Activated T-cell treated with anti-CD3 and anti-CD28 coated beads for 1 hour (primary cell): Measurements from ENCODE around the gene PDCD2L.
"Not testable (repeated sequence)": the region's sequence is repeated elsewhere in the genome, so short reads cannot be mapped to it uniquely, and the experiment has no call there.

Source experiments
- DNase-seq: peaks from one replicate; pipeline ENCODE4 v3.0.0-alpha.2; 2020; ENCODE audit warnings: low read depth

The PDCD2L gene

DNA sequence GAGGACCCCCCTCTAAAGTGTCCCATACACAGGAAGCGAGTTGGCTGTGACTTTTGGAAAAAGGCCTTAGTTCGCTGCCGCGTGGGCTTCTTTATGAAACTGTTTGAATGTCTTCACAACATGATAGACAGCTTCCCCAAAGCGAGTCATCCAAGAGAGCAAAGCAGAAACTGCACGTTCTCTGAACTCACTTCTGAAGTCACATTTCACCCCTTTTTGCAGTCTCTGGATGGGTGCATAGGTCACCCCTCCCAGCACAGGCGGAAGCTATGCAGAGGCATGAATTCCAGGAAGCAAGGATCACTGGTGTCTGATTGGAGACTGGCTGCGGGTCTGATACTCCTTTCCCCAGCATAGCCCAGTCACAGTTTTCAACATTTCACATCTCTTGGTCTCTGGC lies 28.6 kb upstream of the PDCD2L start:
- DNase-seq, result no peak

DNA sequence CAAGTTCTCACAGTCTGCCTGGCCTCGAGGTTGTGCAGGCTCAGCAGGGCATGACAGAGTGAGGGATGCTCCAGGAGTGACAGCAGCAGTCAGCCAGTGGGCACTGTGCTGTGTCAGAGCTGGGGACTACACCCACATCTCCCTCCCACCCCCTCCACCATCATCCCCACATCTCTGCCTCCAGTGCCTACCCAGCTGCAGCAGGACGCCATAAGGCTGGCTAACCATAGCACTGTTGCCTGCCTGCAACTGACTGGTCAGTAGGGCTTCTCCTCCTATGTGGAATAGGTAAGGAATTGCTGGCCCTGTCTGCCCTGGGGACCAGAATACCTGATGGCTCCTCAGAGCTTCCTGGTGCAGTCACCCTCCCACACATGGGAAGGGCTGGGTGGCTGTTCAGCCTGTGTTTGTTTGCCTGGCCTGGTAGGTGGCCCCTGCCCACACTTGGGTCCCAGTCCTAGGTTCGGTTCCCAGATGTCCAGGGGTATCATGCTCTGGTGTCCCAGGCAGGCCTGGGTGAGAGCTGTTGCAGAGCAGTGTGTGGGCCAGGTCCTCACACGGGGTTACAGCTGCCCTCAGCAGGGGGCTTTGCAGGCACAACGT lies 23.5 kb upstream of the PDCD2L start:
- DNase-seq, result no peak

DNA sequence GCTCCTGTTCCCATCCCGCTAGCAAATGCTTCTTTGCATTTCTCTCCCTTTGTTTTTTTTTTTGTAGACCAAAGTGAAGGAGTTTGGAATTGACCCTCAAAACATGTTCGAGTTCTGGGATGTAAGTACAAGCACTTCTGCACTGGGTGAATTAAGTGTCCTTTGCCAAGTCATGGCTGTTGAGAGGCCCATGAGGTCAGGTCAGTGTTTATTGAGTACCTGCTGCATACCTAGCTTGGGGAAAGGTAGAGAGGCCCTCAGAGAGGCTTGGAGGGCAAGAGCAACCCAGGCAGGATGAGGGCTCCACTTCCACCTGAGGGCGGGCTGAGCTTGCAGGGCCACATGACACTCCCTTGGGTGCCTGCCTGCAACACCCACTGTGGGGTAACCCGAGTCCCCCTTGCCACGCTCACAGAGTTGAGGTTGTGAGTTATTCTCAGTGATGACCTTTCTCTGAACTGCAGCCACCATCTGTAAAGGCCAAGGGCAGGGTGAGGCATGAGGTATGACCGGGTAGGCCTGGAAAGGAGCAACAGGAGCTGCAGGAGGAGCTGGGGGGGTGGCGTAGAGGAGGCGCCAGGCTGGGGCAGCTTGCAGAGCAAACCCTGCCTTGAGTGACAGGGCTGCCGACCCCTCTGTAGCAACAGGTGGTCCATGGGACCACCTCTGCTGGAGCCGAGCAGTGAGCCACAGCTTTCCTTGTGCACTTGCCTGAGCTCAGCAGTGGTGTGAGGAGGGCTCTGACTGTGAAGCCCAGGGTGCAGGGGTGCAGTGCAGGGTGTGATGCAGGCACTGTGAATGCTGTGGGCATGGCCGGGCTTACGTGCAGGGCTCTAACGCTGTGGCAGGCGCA lies 22.6 kb upstream of the PDCD2L start:
- no peak for DNase-seq

DNA sequence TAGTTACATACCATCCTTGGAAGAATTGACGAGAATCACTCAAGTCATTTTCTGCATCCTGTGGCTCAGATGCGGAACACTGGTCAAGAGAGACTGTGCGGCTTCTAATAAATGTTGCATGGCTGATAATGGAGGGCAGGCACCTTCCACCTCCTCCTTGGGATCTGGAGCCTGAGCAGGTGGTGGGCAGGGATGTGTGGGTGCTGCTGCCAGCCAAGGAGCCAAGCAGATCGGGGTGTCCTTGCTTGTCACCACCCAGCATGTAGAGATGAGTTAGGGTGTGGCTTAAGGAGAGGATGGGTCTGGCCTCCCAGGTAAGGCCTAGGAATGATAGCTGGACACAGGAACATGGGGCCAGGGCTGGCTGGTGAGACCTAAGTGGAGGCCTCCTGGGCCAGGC lies 21.7 kb upstream of the PDCD2L start:
- no peak for DNase-seq

DNA sequence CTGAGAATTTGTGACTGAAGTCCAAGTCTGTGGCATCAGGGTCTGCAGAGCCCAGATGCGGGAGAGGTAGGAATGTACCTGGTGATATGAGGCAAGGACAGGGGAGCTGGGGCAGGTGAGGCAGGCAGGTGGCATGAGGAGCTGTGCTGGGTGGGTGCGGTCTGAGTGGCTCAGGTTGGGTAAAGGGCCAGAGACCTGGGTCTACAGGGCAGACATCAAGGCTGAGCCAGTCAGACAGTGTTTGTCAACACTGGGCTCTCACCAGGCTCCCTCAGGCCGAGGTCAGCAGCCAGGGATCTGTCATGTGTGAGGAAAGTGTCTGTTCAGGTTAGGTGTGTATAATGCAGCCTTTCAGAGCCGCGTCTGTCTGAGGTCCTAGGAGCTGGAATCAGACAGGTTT lies 20.6 kb upstream of the PDCD2L start:
- DNase-seq, result no peak

GRCh38 chr19:34386645-34387445 lies 17.4 kb upstream of the PDCD2L start:
- DNase-seq, result no peak

GRCh38 chr19:34387446-34387810 lies 16.8 kb upstream of the PDCD2L start:
- no peak for DNase-seq

- DNase-seq, result not testable (repeated sequence)
These were observed 15.5 kb upstream of the PDCD2L start for GRCh38 chr19:34388745-34389144.

DNA sequence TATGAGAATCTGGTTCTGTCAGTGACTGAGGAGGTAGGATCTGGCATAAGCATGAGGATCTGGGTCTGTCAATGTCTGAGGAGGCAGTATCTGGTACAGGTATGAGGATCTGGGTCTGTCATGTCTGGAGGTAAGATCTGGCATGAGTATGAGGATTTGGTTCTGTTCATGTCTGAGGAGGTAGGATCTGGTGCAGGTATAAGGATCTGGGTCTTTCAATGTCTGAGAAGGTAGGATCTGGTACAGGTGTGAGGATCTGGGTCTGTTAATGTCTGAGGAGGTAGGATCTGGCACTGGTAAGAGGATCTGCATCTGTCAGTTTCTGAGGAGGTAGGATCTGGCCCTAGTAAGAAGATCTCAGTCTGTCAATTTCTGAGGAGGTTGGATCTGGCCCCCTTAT lies 12.4 kb upstream of the PDCD2L start:
- DNase-seq, result no peak

GRCh38 chr19:34393031-34393430 lies 11.2 kb upstream of the PDCD2L start:
- DNase-seq, result no peak

DNA sequence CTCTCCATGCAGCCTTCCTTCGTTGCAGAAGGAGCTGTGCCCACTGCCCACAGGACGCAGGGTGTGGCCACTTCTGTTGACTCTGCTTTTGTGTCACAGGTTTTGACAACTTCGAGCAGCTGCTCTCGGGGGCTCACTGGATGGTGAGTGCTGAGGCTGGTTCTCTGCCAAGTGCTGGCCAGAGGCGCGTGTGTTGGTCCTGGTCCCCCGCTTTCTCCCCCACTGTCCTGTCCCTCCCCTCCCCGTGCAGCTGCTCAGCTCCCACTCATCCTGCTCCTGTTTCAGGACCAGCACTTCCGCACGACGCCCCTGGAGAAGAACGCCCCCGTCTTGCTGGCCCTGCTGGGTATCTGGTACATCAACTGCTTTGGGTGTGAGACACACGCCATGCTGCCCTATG lies 10.6 kb upstream of the PDCD2L start:
- DNase-seq, result no peak

- DNase-seq, result no peak
These were observed 6.3 kb upstream of the PDCD2L start for GRCh38 chr19:34397853-34398252.

DNA sequence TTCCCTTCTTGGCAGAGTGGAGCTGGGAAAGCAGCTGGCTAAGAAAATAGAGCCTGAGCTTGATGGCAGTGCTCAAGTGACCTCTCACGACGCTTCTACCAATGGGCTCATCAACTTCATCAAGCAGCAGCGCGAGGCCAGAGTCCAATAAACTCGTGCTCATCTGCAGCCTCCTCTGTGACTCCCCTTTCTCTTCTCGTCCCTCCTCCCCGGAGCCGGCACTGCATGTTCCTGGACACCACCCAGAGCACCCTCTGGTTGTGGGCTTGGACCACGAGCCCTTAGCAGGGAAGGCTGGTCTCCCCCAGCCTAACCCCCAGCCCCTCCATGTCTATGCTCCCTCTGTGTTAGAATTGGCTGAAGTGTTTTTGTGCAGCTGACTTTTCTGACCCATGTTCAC lies 4.3 kb upstream of the PDCD2L start:
- no peak for DNase-seq

DNA sequence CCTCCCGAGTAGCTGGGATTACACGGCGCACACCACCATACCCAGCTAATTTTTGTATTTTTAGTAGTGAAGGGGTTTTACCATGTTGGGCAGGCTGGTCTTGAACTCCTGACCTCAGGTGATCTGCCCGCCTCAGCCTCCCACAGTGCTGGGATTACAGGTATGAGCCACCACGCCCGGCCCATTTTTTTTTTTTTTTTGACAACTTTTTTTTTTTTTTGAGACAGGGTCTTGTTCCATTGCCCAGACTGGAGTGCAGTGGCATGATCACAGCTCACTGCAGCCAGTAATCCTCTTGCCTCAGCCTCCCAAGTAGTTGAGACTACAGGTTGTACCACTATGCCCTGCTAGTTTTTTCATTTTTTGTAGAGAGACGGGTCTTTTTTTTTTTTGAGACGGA lies 3.4 kb upstream of the PDCD2L start:
- DNase-seq, result not testable (repeated sequence)

DNA sequence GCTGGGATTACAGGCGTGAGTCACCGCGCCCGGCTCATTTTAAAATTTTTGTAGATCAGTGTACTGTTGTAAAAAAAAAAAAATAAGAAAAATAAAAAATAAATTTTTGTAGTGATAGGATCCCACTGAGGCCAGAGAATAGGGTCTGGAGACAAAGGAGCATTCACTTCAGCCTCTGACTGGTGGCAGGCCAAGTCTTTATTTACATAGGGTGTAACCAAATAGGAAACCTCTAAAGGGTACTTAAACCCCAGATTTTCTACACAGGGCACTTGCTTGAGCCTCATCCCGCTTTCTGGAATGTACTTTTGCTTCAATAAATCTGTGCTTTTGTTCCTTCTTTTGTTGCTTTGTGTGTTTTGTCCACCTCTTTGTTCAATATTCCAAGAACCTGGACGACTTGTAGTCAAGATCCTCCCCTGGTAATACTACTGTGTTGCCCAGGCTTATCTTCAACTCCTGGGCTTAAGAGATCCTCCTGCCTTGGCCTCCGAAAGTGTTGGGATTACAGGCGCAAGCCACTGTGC lies 2.1 kb upstream of the PDCD2L start:
- no peak for DNase-seq

- DNase-seq, result no peak
These were observed 453 bp upstream of the PDCD2L start for GRCh38 chr19:34403784-34404108.

DNA sequence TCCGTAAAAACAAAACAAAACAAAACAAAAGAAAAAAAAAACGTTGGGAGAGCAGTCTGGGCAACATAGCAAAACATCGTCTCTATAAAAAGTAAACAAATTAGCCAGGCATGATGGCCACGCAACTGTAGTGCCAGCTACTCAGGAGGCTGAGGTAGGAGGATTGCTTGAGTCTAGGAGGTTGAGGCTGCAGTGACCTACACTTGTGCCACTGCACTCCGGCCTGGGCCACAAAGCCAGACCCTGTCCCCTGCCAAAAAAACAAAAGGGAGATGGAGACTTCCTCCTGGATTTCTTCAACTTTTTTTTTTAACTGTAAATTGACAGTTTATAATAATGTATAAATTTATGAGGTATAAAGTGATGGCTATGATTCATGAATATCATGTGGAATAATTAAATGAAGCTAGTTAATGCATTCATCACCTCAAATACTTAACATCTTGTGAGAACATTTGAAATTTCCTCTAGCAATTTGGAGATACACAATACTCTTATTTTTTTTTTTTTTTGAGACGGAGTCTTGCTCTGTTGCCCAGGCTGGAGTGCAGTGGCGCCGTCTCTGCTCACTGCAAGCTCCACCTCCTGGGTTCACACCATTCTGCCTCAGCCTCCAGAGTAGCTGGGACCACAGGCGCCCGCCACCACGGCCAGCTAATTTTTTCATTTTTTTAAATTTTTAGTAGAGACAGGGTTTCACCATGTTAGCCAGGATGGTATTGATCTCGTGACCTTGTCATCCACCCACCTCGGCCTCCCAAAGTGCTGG lies 1.9 kb downstream of the PDCD2L start:
- DNase-seq, result no peak

DNA sequence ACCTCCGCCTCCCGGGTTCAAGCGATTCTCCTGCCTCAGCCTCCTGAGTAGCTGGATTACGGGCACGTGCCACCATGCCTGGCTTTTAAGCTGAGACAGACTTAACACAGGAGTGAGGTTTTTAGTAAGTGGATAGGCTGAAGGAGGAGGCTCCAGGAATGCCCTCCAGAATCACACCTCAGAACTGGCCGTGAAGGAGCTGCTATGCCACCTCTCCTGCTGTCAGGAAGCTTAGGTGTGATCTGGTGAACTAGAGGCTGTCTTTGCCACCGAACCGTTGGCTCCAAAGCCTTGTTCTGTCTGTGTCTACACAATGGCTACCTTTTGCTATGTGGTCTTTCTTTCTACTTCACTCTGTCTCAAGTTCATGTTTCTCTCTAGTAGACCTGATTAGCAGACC lies 4.2 kb downstream of the PDCD2L start:
- no peak for DNase-seq

- no peak for DNase-seq
These were observed 5.3 kb downstream of the PDCD2L start for GRCh38 chr19:34409189-34410164.

GRCh38 chr19:34411216-34411615 lies 7.0 kb downstream of the PDCD2L start:
- no peak for DNase-seq

GRCh38 chr19:34416021-34416545 lies 11.9 kb downstream of the PDCD2L start:
- DNase-seq, result no peak
